ENCODE results near the gene CORO6.
A peak's percentile ranks its signal among the peaks of the same experiment; 100 is the strongest.

The CORO6 gene

GRCh38 chr17:29612404-29613280 lies 10.1 kb downstream of the CORO6 start:
- DNase-seq, result no peak

- no peak for DNase-seq
Observed at GRCh38 chr17:29612094-29612403, 10.7 kb downstream of the CORO6 start.

GRCh38 chr17:29611351-29612093 lies 11.2 kb downstream of the CORO6 start:
- DNase-seq, result no peak

GRCh38 chr17:29610395-29610794 lies 12.3 kb downstream of the CORO6 start:
- DNase-seq, result no peak

- no peak for DNase-seq
Observed at GRCh38 chr17:29608986-29609385, 13.7 kb downstream of the CORO6 start.

- DNase-seq, result no peak
Observed at GRCh38 chr17:29607557-29608195, 15.0 kb downstream of the CORO6 start.

GRCh38 chr17:29603109-29603674 lies 19.5 kb downstream of the CORO6 start:
- DNase-seq, result no peak

- DNase-seq, result no peak
Observed at GRCh38 chr17:29597361-29598172, 25.1 kb downstream of the CORO6 start.

- DNase-seq, result no peak
Observed at GRCh38 chr17:29596811-29597210, 25.9 kb downstream of the CORO6 start.

- DNase-seq, result no peak
Observed at GRCh38 chr17:29595943-29596774, 26.6 kb downstream of the CORO6 start.

- peak; percentile 79 for DNase-seq
Observed at GRCh38 chr17:29595107-29595942, 27.4 kb downstream of the CORO6 start.

GRCh38 chr17:29594519-29595090 lies 28.1 kb downstream of the CORO6 start:
- DNase-seq, result no peak

GRCh38 chr17:29593591-29594518 lies 28.9 kb downstream of the CORO6 start:
- peak; percentile 89 for DNase-seq

GRCh38 chr17:29592850-29593551 lies 29.7 kb downstream of the CORO6 start, which contains the start of gene ANKRD13B:
TSS of gene ANKRD13B (plus strand) at chr17:29593132. CDS start at chr17:29593622, 490 bp downstream.
- no peak for DNase-seq

GRCh38 chr17:29591737-29592608 lies 30.7 kb downstream of the CORO6 start:
- peak; percentile 99 for DNase-seq

GRCh38 chr17:29591146-29591736 lies 31.5 kb downstream of the CORO6 start:
- no peak for DNase-seq
